Endothelial cell of umbilical vein (primary cell): ENCODE measurements around the gene MRM2. TPM values are rescaled to one million over a fixed set of nuclear protein-coding genes. Genes with fewer than 3 reads are reported as not detected.

Source experiments
- BruUV-seq: library from RNA; stranded (reverse); fragments of 400-500 nt; replicated peaks from 2 replicates; lab custom pipeline; 2021; lab: Mats Ljungman, UMichigan
- CTCF ChIA-PET: fragments of 300-600, 350-600 bp; sonication (Branson Sonifier 250); formaldehyde crosslinking; loops from one replicate; lab custom pipeline; 2021; ENCODE audit warnings: antibody characterized with exemption, inconsistent platforms; lab: Charles Lee
- POLR2A ChIA-PET: fragments of 300-600, 350-600 bp; sonication (Branson Sonifier 250); formaldehyde crosslinking; loops from one replicate; lab custom pipeline; 2021; ENCODE audit warnings: antibody characterized with exemption, inconsistent platforms; lab: Charles Lee
- DNase-seq: peaks from one replicate; pipeline ENCODE4 v3.0.0-alpha.2; 2011; ENCODE audit warnings: low read depth, low spot score
- FAIRE-seq: peaks from 2 replicates; lab custom pipeline; 2011; peaks lifted over from hg19 to GRCh38; lab: Jason Lieb, UNC
- H2AFZ ChIP-seq: 2 replicates; pipeline ENCODE4 v1.6.0; 2012; ENCODE audit warnings: low read depth, low read length, control low read depth, inconsistent platforms
- H3K27ac ChIP-seq: 2 replicates; pipeline ENCODE4 v1.5.1; 2011; ENCODE audit warnings: low read depth, mild to moderate bottlenecking, control low read depth, low read length, moderate library complexity; ENCODE audit not compliant: insufficient read depth
- H3K27me3 ChIP-seq, 2 experiments: 2 replicates each; pipeline versions ENCODE4 v1.6.0 to v1.6.1; 2011; ENCODE audit warnings: low read length in 2 of 2, mixed read lengths in 1 of 2; ENCODE audit not compliant: control insufficient read depth in 2 of 2, insufficient read depth in 2 of 2
- H3K36me3 ChIP-seq, 2 experiments: 2 replicates in 1 of 2; 3 replicates in 1 of 2; pipeline ENCODE4 v1.5.1; 2011; ENCODE audit warnings: low read length in 2 of 2, mild to moderate bottlenecking in 1 of 2, moderate library complexity in 1 of 2; ENCODE audit not compliant: control insufficient read depth in 2 of 2, insufficient read depth in 2 of 2; ENCODE audit errors: extremely low read depth in 1 of 2
- H3K4me1 ChIP-seq: 3 replicates; pipeline ENCODE4 v1.5.1; 2011; ENCODE audit warnings: mild to moderate bottlenecking, low read length; ENCODE audit not compliant: control insufficient read depth, insufficient read depth; ENCODE audit errors: extremely low read depth
- H3K4me2 ChIP-seq: 2 replicates; pipeline ENCODE4 v1.6.1; 2011; ENCODE audit warnings: low read length, control low read depth, mixed read lengths; ENCODE audit not compliant: insufficient read depth
- H3K4me3 ChIP-seq, 3 experiments: fragments of 200-600 bp in 1 of 3; sonication (generic), shearing (Covaris generic) in 1 of 3; replicated peaks in 1 of 3; 2 replicates each; pipeline ENCODE4 v1.5.1; 2011 to 2016; ENCODE audit warnings: control low read depth in 3 of 3, low read length in 3 of 3, mild to moderate bottlenecking in 2 of 3, inconsistent platforms in 1 of 3, low read depth in 1 of 3, moderate library complexity in 1 of 3; ENCODE audit not compliant: insufficient read depth in 1 of 3
- H3K79me2 ChIP-seq: 2 replicates; pipeline ENCODE4 v1.6.0; 2012; ENCODE audit warnings: low read length, inconsistent platforms; ENCODE audit not compliant: control insufficient read depth, insufficient read depth
- H3K9ac ChIP-seq: replicated peaks from 2 replicates; pipeline ENCODE3; 2011; ENCODE audit warnings: low read length, control low read depth; ENCODE audit not compliant: insufficient read depth; ENCODE audit errors: extremely low read depth
- H3K9me1 ChIP-seq: replicated peaks from 3 replicates; pipeline ENCODE4 v1.6.0; 2011; ENCODE audit warnings: mild to moderate bottlenecking, low read length; ENCODE audit not compliant: control insufficient read depth, insufficient read depth; ENCODE audit errors: extremely low read depth
- H3K9me3 ChIP-seq: replicated peaks from 2 replicates; pipeline ENCODE4 v1.5.1; 2012; ENCODE audit warnings: low read length, inconsistent platforms; ENCODE audit not compliant: control insufficient read depth, insufficient read depth
- H4K20me1 ChIP-seq: replicated peaks from 2 replicates; pipeline ENCODE3; 2011; ENCODE audit warnings: mild to moderate bottlenecking, low read length; ENCODE audit not compliant: control insufficient read depth, insufficient read depth; ENCODE audit errors: extremely low read depth
- CTCF ChIP-seq, 2 donors: IDR thresholded peaks; 1 replicate in 1 of 2; 2 replicates in 1 of 2; pipeline ENCODE4 v1.5.1; 2011; ENCODE audit warnings: low read length in 2 of 2, mild to moderate bottlenecking in 2 of 2, moderate library complexity in 2 of 2, control low read depth in 1 of 2, inconsistent platforms in 1 of 2, low read depth in 1 of 2; ENCODE audit not compliant: insufficient read depth in 1 of 2; ENCODE audit errors: extremely low read depth in 1 of 2
- EZH2 ChIP-seq: IDR thresholded peaks from 2 replicates; pipeline ENCODE4 v1.6.1; 2012; ENCODE audit warnings: borderline replicate concordance, low read depth, mild to moderate bottlenecking, moderate library complexity, low read length, inconsistent platforms; ENCODE audit not compliant: severe bottlenecking
- FOS ChIP-seq: IDR thresholded peaks from 2 replicates; pipeline ENCODE4 v1.6.1; 2011; ENCODE audit warnings: mild to moderate bottlenecking, low read length, moderate library complexity, borderline replicate concordance; ENCODE audit not compliant: insufficient read depth
- GATA2 ChIP-seq: IDR thresholded peaks from 2 replicates; pipeline ENCODE4 v1.7.0; 2011; ENCODE audit warnings: low read depth, mild to moderate bottlenecking, moderate library complexity, mixed read lengths, low read length; ENCODE audit not compliant: insufficient read length, insufficient read depth
- JUN ChIP-seq: IDR thresholded peaks from 2 replicates; pipeline ENCODE4 v1.6.1; 2011; ENCODE audit warnings: borderline replicate concordance, low read depth; ENCODE audit not compliant: insufficient read length, insufficient read depth
- MYC ChIP-seq: IDR thresholded peaks from one replicate; pipeline ENCODE4 v1.6.1; 2011; ENCODE audit warnings: mild to moderate bottlenecking, low read depth, low read length
- POLR2A ChIP-seq: IDR thresholded peaks from 2 replicates; pipeline ENCODE4 v1.6.1; 2012; ENCODE audit warnings: low read depth, mild to moderate bottlenecking, control low read depth, low read length
- POLR2AphosphoS5 ChIP-seq: IDR thresholded peaks from 2 replicates; pipeline ENCODE4 v1.6.1; 2012; ENCODE audit warnings: low read depth, mild to moderate bottlenecking, control low read depth, low read length, moderate library complexity; ENCODE audit not compliant: insufficient read depth
- dilution Hi-C: fragments of 300-500 bp; cut with MboI; formaldehyde crosslinking; loops from one replicate; pipeline ENCODE4 v1.15.0; 2019; ENCODE audit warnings: low sequenced_read_pairs; ENCODE audit not compliant: extremely low pct_ligation_motif_present
- intact Hi-C: fragments of 100-400 bp; cut with micrococcal nuclease; formaldehyde crosslinking; loops from one replicate; pipeline ENCODE4 v1.10.0; 2022
- polyA plus RNA-seq, 4 experiments: library from polyadenylated mRNA; depleted of rRNA in 3 of 4; stranded (reverse) in 3 of 4; unstranded in 1 of 4; fragments of >200 nt; gene quantifications; 2 replicates each; pipeline versions ENCODE4 v1.2.1 to v1.2.3, GENCODE V29; 2011 to 2012; ENCODE audit warnings: missing spikeins in 1 of 4
- total RNA-seq: library from RNA; stranded (reverse); gene quantifications from 2 replicates; pipeline ENCODE4 v1.2.3, GENCODE V29; 2021
- TF ChIP-seq, protein P1 (sequence below): IDR thresholded peaks from 2 replicates; pipeline ENCODE4 v1.6.1; 2011; ENCODE audit not compliant: insufficient read depth, insufficient read length

Gene MRM2
- total and polyA plus RNA-seq, 2 donors (not counting 3 experiments of a cell fraction or from before 2014, with no cell fraction given), result 10.6 to 20.8 TPM

GRCh38 chr7:2244404-2244995, 2.5 kb upstream of the MRM2 start:
- Histone ChIP-seq H3K9ac (no peak overlapping the region), H3K9me1 (no peaks in the 10 kb centered on the region), H2AFZ (no peak overlapping the region), H3K79me2 (peaks cover 15% of the 10 kb centered on the region), H3K4me3 (no peak overlapping the region), H4K20me1 (no peaks in the 10 kb centered on the region), H3K4me1 (peaks cover 18% of the 10 kb centered on the region), H3K9me3 (no peaks in the 10 kb centered on the region), H3K4me2 (no peak overlapping the region), H3K27ac (no peak overlapping the region), H3K27me3 (no peaks in the 10 kb centered on the region), H3K36me3 (no peaks in the 10 kb centered on the region)
- no peak for TF ChIP-seq JUN
- TF ChIP-seq MYC, result no peak
- no peak for TF ChIP-seq EZH2
- POLR2A ChIA-PET, result no interaction called here
- intact Hi-C loops (no loop called here), dilution Hi-C loops (no loop called here)
- no peak for DNase-seq
- CTCF ChIA-PET, result interaction anchor here (2.4 kb wide), 1 partner anchor 104 kb away, joined by 25 read pairs; no protein-coding TSS in a partner anchor
- no TSS peak for BruUV-seq
- FAIRE-seq, result no peak

DNA sequence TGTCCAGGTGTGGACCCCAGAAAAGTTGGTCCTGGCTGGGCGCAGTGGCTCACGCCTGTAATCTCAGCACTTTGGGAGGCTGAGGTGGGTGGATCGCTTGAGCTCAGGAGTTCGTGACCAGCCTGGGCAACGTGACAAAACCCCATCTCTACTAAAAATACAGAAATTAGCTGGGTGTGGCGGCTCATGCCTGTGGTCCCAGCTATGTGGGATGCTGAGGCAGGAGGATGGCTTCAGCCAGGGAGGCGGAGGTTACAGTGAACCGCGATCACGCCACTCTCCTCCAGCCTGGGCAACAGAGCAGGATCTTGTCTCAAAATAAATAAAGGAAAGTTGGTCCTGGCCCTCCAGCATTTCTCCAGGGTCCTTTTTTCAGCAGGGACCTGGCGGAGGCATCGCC, 1.5 kb upstream of the MRM2 start:
- TF ChIP-seq CTCF (IDR thresholded peaks at IDR 0.05; ENCODE audit: extremely low read depth in 1 of 2, insufficient read depth in 1 of 2, low read depth in 1 of 2, low read length in 2 of 2), result no peak
- no peak for TF ChIP-seq FOS
- no peak for TF ChIP-seq GATA2
- TF ChIP-seq JUN, result no peak
- no peak for TF ChIP-seq POLR2AphosphoS5
- TF ChIP-seq, protein P1, sequence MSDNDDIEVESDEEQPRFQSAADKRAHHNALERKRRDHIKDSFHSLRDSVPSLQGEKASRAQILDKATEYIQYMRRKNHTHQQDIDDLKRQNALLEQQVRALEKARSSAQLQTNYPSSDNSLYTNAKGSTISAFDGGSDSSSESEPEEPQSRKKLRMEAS, result no peak
- no peak for TF ChIP-seq EZH2
- no peak for TF ChIP-seq POLR2A
- no peak for TF ChIP-seq MYC
- no TSS peak for BruUV-seq
- Histone ChIP-seq H3K9me1 (no peaks in the 10 kb centered on the region), H4K20me1 (no peaks in the 10 kb centered on the region), H3K9ac (no peak overlapping the region), H3K9me3 (no peaks in the 10 kb centered on the region), H3K27me3 (no peaks in the 10 kb centered on the region), H3K36me3 (peaks cover 0 to 7% of the 10 kb centered on the region in 2 experiments), H3K27ac (no peak overlapping the region), H3K4me3 (no peak overlapping the region), H3K4me1 (peaks cover 8% of the 10 kb centered on the region), H3K79me2 (peaks cover 15% of the 10 kb centered on the region), H2AFZ (no peak overlapping the region), H3K4me2 (no peak overlapping the region)
- ChIA-PET POLR2A (no interaction called here), CTCF (no interaction called here)
- DNase-seq (no peak), FAIRE-seq (no peak)
- intact Hi-C loops (no loop called here), dilution Hi-C loops (no loop called here)
